ENCODE data around the gene RALGDS. TPM values are rescaled to one million over a fixed set of nuclear protein-coding genes. Genes with fewer than 3 reads are reported as not detected.
"Not testable (repeated sequence)": the region's sequence is repeated elsewhere in the genome, so short reads cannot be mapped to it uniquely, and the experiment has no call there.

RALGDS gene
- total RNA-seq (10 to 100 TPM; 17.8 to 70.1 (median 26.6) TPM), polyA plus RNA-seq (10 to 100 TPM; 18.3 to 24.8 TPM)
- long read RNA-seq, donor 1, transcript RALGDS-205 (18 exons, 3,801 nt), result major isoform, 5 of 47 reads
- long read RNA-seq, donor 1, transcript RALGDS-201 (18 exons, 3,598 nt), result major isoform, 5 of 47 reads
- long read RNA-seq, donor 1, partial matches to known transcripts, result 12 of 47 reads
- long read RNA-seq, donor 1, other reads (novel, unspliced or antisense), result 21 of 47 reads
- long read RNA-seq, donor 2, partial matches to known transcripts, result 3 of 13 reads
- long read RNA-seq, donor 2, other reads (novel, unspliced or antisense), result 4 of 13 reads
- long read RNA-seq, donor 3, partial matches to known transcripts, result 11 of 26 reads
- long read RNA-seq, donor 3, other reads (novel, unspliced or antisense), result 6 of 26 reads

DNA sequence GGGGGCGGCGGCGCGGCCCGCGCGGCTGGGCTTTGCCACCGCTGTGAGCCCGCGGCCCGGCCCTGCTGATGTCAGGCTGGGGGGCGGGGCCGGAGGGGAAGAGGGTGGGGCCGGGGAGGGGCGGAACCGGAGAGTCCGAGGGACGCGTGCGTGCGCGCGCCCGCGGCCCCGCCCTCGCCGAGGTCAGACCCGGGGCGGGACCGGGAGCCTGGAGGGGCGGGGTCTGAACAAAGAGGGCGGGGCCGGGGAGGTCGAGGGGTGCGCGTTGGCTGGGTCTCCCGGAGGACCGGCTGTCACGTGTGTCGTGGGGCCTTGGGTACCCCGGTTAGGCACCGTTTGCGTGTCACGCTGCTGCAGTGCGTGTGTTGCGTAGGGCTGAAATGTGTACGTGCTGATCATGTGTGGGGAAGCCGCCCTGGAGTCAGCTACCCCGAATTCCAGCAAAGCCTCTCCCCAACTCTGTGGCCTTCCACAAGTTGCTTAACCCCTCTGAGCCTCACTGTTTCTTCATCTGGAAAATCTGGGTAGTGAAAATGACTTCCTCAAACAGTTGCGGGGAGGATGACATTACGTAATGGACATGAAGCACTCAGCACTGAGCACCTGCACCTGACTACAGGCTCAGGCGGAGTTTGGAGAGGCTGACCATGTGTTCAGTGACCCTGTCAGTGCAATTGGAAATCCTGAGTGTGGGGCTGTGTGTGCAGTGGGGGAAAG lies at the start of gene RALGDS:
RALGDS (minus strand) TSS at position 43 of the 717 bp plus-strand sequence. CDS start 86 bp downstream, outside the sequence.
- intact Hi-C loops (cut with DNase I), result no loop called here
- Histone ChIP-seq H3K4me3 (peak within 1 kb of the TSS; percentile 55 to 99 (median 86)), H3K36me3 (peaks cover 0 to 4% (median 0%) of the 10 kb centered on the region in 9 donors), H3K4me1 (peaks cover 5 to 88% (median 71%) of the 10 kb centered on the region in 12 donors), H3K9me3 (no peaks in the 10 kb centered on the region), H3K27ac (peak within 1 kb of the TSS; percentile 53 to 97 (median 90)), H3K27me3 (no peaks in the 10 kb centered on the region)
- WGBS, 4 donors, result 9 to 33% (median 14%) methylated on average over 7 to 53 of the region's 53 CpGs
- DNase-seq, result peak; percentile 90 to 94 (median 93)
- TF ChIP-seq, protein P1, sequence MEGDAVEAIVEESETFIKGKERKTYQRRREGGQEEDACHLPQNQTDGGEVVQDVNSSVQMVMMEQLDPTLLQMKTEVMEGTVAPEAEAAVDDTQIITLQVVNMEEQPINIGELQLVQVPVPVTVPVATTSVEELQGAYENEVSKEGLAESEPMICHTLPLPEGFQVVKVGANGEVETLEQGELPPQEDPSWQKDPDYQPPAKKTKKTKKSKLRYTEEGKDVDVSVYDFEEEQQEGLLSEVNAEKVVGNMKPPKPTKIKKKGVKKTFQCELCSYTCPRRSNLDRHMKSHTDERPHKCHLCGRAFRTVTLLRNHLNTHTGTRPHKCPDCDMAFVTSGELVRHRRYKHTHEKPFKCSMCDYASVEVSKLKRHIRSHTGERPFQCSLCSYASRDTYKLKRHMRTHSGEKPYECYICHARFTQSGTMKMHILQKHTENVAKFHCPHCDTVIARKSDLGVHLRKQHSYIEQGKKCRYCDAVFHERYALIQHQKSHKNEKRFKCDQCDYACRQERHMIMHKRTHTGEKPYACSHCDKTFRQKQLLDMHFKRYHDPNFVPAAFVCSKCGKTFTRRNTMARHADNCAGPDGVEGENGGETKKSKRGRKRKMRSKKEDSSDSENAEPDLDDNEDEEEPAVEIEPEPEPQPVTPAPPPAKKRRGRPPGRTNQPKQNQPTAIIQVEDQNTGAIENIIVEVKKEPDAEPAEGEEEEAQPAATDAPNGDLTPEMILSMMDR (IDR thresholded peaks at IDR 0.05), result no peak
- TF ChIP-seq POLR2A (IDR thresholded peaks at IDR 0.05), result no peak
- ATAC-seq, result peak; percentile 70 to 85 (median 84)

DNA sequence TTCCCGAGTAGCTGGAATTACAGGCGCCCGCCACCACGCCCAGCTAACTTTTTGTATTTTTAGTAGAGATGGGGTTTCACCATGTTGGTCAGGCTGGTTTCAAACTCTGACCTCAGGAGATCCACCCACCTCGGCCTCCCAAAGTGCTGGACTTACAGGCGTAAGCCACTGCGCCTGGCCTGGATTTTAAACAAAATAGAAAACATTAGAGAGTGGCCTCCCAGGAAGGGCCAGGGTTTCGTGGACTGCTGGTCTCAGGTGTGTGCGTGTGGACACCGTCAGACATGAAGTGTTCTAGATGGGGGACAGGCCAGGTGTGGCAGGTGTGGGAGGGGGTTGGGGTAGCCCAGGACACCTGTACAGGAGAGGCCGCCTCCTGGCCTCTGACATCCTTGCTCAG lies 49.7 kb upstream of the RALGDS start:
- no peak for TF ChIP-seq POLR2A (IDR thresholded peaks at IDR 0.05)
- TF ChIP-seq, protein P1 (IDR thresholded peaks at IDR 0.05), result no peak
- 89 to 94% (median 92%) methylated on average over 10 to 11 of the region's 11 CpGs for WGBS, 4 donors

DNA sequence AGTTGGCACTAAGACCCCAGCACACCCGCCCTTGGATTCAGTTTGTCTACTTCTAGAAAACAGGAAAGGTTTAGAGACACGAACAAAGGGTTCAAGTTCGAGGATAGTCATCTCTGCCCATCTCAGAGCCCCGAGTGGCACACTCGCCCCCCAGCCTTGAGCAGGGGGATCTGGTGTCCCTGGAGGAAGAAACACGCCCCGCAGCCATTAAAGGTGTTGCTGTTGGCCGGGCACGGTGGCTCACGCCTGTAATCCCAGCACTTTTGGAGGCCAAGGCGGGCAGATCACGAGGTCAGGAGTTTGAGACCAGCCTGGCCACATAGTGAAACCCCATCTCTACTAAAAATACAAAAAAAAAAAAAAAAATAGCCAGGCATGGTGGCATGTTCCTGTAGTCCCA lies 48.6 kb upstream of the RALGDS start:
- H3K27ac ChIP-seq; H3K4me3 ChIP-seq; H3K36me3 ChIP-seq; H3K4me1 ChIP-seq; H3K9me3 ChIP-seq; intact Hi-C loops (cut with DNase I); ATAC-seq; H3K27me3 ChIP-seq; DNase-seq: not testable (repeated sequence)
- WGBS, 4 donors, result 89 to 94% (median 91%) methylated on average over 12 of the region's 12 CpGs

More for the DNA sequence above, 49.7 kb upstream of the RALGDS start:
- Histone ChIP-seq H3K4me3 (no peak overlapping the region), H3K27ac (no peak overlapping the region), H3K9me3 (no peaks in the 10 kb centered on the region), H3K36me3 (no peaks in the 10 kb centered on the region), H3K4me1 (no peaks in the 10 kb centered on the region), H3K27me3 (peaks cover 0 to 4% (median 0%) of the 10 kb centered on the region in 9 donors)
- no peak for DNase-seq
- intact Hi-C loops (cut with DNase I), result no loop called here
- no peak for ATAC-seq

DNA sequence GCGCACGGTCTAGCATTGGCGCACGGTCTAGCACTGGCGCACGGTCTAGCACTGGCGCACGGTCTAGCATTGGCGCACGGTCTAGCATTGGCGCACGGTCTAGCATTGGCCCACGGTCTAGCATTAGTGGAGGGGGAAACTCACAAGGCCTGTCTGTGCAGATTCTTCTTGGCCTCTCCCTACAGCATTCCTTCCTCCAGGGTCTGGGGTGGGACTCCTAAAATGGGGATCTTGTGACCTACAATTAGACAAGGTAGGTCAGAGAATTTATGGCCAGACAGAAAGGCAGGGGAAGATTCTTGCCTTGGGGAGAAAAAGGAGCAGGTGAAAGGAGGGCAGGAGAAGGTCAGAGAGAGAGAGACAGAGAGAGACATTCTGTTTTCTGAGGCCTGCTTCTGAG lies 48.1 kb upstream of the RALGDS start:
- intact Hi-C loops (cut with DNase I), result no loop called here
- Histone ChIP-seq H3K4me3 (no peak overlapping the region), H3K4me1 (peaks cover 0 to 9% (median 2%) of the 10 kb centered on the region in 12 donors), H3K36me3 (no peaks in the 10 kb centered on the region), H3K27me3 (peaks cover 0 to 4% (median 0%) of the 10 kb centered on the region in 9 donors), H3K9me3 (no peaks in the 10 kb centered on the region), H3K27ac (no peak overlapping the region)
- TF ChIP-seq, protein P1 (IDR thresholded peaks at IDR 0.05), result no peak
- TF ChIP-seq POLR2A (IDR thresholded peaks at IDR 0.05), result no peak
- 92 to 96% (median 95%) methylated on average over 13 of the region's 13 CpGs for WGBS, 4 donors
- DNase-seq (no peak), ATAC-seq (no peak)
